HG03135 (cell line): ENCODE results near the gene KDM4B.

Experiments used
- ATAC-seq: cut with Tn5 transposase; IDR thresholded peaks from one replicate; pipeline ENCODE4 v1.9.1; 2021; ENCODE audit warnings: mild to moderate bottlenecking, moderate library complexity; ENCODE audit not compliant: unreplicated experiment

Gene KDM4B

GRCh38 chr19:4984106-4984380, 15.1 kb downstream of the KDM4B start:
- ATAC-seq, result no peak

- ATAC-seq, result no peak
Measured at GRCh38 chr19:4984438-4984990, 15.6 kb downstream of the KDM4B start.

DNA sequence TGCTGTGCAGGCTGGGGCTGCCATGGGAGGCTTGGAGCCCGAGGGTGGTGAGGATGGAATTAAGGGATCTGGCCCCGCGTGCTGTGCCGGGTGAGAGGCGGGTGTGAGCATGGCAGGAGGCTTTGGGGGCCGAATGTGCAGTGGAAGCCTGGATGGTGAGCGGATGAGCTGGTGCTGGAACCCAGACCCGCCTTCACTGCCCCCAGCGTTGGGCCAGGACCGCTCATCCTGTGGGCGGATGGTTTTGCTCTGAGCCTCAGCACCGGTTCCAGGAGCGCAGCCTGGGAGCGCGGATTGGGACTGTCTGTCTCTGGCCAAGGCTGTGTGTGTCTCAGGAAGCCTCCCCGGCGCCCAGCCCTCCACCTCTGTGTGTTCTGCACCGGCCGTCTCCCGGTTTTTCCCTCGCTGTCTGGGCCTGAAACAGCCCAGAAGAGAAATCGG, 16.7 kb downstream of the KDM4B start:
- ATAC-seq, result no peak

GRCh38 chr19:4986056-4986455, 17.1 kb downstream of the KDM4B start:
- ATAC-seq, result no peak

- no peak for ATAC-seq
Measured at GRCh38 chr19:4986471-4986891, 17.6 kb downstream of the KDM4B start.

GRCh38 chr19:4987256-4987655, 18.3 kb downstream of the KDM4B start:
- no peak for ATAC-seq

DNA sequence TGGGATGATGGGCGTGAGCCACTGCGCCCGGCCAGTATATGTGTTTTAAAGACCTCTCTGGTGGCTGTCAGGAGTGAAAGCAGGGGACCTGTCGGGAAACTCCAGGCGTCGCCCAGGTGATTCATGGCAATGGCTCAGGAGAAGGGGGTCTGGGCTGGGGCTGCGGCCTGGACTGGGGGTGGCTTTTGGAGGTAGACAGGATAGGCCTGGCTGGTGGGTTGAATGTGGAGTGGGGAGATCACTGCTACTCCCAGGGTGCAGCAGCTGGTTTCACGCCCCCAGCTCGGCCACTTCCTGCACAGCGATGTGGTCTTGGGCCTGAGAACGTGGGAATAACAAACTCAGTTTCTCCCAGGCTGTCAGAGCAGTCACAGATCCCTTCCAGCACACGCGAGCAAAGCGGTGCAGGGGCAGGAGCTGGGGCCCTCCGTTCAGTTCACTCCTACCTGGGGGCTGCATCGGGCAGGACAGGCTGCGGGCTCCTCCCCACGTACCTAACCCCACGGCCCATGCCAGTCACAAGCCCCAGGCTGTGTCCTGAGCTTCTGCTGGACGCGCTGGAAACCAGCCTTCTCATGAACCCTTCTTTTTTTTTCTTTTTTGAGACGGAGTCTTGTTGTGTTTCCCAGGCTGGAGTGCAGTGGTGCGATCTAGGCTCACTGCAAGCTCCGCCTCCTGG, 18.9 kb downstream of the KDM4B start:
- no peak for ATAC-seq

GRCh38 chr19:4988770-4989251, 19.9 kb downstream of the KDM4B start:
- ATAC-seq, result no peak

DNA sequence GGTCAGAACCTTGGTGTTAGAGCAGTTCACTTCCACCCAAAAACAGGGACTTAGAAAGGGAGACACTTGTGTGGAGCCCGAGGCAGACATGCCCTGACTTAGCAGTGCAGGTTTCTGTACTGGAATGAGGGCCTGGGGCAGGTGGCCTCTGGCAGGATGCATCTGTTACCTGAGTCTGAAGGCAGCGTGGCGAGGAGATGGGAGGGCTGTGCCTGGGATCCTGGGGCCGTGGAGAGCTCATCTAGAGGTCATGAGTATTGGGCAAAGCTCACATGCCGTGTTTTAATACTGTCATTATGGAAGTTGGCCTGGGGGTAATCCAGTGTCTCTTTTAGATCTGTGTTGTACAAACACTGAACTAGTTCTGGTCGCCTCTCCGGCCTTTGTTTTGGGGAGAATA, 21.4 kb downstream of the KDM4B start:
- ATAC-seq, result no peak

DNA sequence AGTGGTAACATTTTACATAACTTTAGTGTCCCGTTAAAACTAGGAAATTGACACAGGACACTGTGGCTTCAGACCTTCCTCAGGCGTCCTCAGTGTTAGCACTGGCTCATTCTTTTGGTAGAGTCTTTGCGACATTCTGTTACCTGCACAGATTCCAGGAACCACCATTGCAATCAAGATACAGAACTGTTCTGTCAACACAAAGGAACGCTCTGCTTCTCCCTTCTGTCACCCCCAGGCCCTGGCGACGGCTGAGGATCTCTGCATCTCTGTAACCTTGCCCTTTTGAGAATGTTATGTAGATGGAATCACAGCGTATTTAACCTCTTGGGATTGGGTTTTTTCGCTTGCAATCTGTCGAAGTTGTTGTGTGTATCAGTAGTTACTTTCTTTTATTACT, 22.6 kb downstream of the KDM4B start:
- no peak for ATAC-seq

- no peak for ATAC-seq
Measured at GRCh38 chr19:4991996-4992698, 23.2 kb downstream of the KDM4B start.

DNA sequence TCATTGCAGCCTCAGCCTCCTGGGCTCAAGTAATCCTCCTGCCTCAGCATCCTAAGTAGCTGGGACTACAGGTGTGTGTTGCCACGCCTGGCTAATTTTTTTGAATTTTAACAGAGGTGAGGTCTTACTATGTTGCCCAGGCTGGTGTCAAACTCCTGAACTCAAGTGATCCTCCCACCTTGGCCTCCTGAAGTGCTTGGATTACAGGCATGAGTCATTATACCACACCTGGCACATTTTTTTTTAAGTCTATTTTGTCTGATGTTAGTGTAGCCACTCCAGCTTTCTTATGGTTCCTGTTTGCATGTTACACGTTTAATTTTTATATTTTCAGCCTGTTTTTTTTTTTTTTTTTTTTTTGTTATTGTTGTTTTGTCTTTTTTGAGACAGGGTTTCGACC, 24.8 kb downstream of the KDM4B start:
- no peak for ATAC-seq

- no peak for ATAC-seq
Measured at GRCh38 chr19:4996701-4997100, 27.8 kb downstream of the KDM4B start.

- no peak for ATAC-seq
Measured at GRCh38 chr19:4997297-4997696, 28.4 kb downstream of the KDM4B start.

DNA sequence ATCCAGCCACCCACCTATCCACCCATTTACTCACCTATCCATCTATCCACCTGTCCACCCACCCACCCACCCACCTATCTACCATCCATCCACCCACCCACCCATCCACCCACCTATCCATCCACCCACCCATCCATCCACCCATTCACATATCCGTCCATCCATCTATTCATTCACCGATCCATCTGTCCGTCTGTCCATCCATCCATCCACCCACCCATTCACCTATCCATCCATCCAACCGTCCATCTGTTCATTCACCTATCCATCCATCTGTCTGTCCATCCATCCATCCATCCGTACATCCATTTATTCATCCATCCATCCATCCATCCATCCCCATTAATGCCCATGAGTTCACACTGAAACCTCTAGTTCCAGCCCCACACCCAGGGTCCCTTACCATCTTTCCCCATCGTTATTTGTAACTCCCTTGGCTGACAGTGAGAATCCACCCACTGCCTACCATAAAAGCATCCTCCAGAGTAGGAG, 31.3 kb downstream of the KDM4B start:
- no peak for ATAC-seq

GRCh38 chr19:5001615-5002014, 32.7 kb downstream of the KDM4B start:
- no peak for ATAC-seq

- no peak for ATAC-seq
Measured at GRCh38 chr19:5002143-5002542, 33.2 kb downstream of the KDM4B start.

GRCh38 chr19:5003781-5004180, 34.9 kb downstream of the KDM4B start:
- ATAC-seq, result no peak

GRCh38 chr19:5005096-5005495, 36.2 kb downstream of the KDM4B start:
- no peak for ATAC-seq

DNA sequence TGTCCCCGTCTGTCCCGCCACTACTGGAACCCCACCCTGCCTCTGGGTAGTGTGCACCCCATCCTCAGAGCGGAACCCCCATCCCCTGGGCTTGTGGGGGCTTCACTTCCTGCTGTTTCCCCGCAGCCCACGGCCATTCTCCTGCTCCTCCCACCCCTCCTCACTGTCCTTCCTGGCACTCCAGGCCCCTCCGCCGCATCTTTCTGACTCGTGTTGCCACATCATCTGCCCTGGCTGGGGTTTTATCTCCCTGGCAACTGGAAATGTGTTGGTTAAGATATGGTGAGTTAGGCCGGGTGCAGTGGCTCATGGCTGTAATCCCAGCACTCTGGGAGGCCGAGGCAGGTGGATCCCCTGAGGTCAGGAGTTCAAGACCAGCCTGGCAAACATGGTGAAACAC, 37.3 kb downstream of the KDM4B start:
- ATAC-seq, result no peak

GRCh38 chr19:5006821-5007220, 37.9 kb downstream of the KDM4B start:
- ATAC-seq, result no peak
